NCI-H187 treated with DMSO at 0.1 percent for 48 hours (cell line): ENCODE results near the gene PRDM16.

Experiments used
- DNase-seq: peaks from one replicate; lab custom pipeline; 2025; lab: John Stamatoyannopoulos, UW

PRDM16 gene

GRCh38 chr1:3141129-3141528 is 72.1 kb downstream of the PRDM16 start:
- DNase-seq = no peak

DNA sequence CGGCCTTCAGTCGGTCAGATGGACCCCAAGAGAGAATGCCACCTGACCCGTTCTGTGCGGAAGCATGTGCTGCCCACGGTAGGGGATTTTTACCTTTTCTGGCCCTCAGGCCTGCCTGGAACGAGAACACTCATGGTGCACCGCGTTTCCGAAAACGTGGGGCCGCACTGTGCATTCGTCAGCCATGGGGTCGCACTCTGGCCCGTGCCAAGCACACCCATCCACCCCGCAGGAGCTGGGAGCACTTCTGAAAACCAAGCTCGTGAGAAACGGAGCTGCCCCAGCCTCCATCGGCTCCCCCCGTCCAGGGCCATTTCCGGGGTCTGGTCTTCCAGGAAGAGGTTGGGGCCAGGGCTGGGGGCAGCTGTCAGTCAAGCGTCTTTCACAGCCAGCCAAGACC is 72.8 kb downstream of the PRDM16 start:
- DNase-seq = no peak

DNA sequence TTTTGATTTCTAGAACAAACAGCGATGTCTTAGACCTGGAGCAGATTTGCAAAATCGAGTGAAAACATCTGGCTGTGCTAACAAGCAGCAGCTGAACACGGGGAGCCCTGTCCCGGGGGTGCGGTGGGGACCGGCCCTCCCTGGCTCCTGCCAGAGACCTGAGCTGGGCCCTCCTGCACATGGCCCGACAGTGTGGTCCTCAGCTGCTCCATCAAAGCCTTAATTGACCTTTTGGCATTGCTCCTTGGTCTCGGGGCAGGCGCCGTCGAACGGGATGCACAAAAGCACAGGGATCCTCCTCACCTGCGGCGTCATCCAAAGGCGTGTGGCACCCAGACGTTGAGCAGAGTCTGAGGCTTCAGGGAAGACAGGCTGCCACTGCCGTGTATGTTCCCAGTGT is 73.2 kb downstream of the PRDM16 start:
- no peak for DNase-seq

DNA sequence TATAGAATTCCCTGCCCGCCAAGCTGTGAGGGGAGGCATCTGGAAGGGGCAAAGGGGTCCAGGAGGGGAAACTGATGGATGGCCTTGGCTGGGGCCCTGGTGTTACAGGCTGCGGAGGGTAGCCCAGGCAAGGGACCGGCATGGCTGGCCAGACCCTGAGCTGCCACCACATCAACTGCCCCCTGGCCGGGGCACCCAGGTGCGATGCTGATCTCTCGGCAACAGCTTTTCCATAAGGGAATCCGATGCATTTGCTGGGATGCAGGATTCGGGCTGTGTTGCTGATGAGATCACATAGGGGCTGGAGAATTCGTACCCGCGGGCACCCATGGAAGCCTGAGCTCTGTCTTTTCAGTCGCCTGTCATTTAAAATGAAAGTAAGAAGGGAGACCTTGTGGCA is 73.7 kb downstream of the PRDM16 start:
- DNase-seq = no peak

DNA sequence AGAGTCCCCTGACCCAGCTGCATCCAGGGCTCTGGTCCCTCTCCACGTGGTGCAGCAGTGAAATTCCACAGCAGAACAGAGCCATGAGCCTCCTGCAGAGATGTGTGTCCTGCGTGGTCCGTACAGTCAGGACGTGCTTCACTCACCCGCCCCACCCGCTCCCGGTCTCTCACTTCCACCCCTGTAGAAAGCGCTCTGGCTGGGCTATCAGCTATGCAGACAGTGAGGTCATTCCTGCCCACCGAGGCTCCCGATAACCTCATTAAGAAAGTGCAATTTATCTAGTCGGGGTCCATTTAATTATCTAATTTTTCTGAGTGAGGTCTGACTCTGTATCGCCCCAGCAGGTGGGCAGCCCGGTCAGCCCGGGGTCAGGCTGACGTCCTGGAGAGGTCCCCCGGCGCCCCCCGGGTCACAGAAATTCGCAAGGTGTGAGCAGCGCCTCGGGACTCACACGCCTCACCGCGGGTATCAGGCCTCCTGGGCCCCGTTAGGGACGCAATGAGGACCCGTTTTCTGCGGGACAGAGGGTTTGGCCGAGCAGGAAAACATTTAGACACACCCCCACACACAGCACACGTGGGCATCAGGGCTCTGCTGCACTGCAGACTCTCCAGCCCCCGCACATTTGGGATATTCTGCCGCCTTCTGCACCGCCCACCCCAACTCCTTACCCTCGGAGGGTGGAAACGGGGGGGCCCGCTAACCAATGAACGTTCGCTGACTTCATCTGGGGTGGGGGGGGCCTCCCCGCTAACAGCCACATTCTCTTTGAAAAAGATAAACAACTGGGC is 76.7 kb downstream of the PRDM16 start:
- DNase-seq = no peak

DNA sequence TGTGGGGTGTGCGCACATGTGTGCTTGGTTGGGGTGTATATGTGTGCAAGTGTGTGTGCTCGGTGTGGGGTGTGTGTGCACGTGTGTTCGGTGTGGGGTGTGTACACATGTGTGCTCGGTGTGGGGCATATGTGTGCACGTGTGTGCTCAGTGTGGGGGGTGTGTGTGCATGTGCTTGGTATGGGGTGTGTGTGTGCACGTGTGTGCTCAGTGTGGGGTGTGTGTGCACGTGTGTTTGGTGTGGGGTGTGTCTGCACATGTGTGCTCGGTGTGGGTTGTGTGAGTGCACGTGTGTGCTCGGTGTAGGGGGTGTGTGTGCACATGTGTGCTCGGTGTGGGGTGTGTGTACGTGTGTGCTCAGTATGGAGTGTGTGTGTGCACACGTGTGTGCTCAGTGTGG is 77.5 kb downstream of the PRDM16 start:
- no peak for DNase-seq

DNA sequence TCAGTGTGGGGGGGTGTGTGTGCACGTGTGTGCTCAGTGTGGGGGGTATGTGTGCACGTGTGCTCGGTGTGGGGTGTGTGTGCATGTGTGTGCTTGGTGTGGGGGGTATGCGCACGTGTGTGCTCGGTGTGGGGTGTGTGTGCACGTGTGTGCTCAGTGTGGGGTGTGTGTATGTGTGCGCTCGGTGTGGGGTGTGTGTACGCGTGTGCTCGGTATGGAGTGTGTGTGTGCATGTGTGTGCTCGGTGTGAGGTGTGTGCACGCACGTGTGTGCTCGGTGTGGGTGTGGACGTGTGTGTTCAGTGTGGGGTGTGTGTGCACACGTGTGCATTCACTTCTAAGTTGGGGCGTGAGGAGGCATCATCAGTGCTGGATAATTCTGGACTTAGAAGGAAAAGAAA is 77.9 kb downstream of the PRDM16 start:
- no peak for DNase-seq

- DNase-seq = no peak
Measured at GRCh38 chr1:3148171-3148570, 79.2 kb downstream of the PRDM16 start.

- no peak for DNase-seq
Measured at GRCh38 chr1:3149277-3149676, 80.3 kb downstream of the PRDM16 start.

DNA sequence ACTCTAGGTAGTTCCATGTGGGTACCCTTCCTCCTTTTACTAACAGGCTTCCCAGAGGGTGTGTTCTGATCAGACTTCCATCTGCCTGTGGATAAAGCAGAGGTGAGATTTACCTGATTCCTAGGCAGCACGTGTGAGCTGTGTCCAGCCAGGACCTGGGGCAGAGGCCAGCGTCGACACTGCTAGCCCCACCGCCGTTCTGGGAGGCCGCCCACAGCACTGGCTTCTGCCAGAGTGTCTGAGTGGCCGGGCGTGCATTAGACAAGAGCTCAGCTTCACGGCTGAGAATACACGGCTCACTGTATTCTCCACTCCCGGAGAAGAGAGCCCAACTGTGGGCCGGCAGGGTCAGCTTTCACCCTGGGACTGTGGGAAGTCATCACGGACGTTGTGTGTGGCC is 82.5 kb downstream of the PRDM16 start:
- DNase-seq = no peak

- DNase-seq = no peak
Measured at GRCh38 chr1:3152143-3152542, 83.1 kb downstream of the PRDM16 start.

- DNase-seq = no peak
Measured at GRCh38 chr1:3153197-3153596, 84.2 kb downstream of the PRDM16 start.

DNA sequence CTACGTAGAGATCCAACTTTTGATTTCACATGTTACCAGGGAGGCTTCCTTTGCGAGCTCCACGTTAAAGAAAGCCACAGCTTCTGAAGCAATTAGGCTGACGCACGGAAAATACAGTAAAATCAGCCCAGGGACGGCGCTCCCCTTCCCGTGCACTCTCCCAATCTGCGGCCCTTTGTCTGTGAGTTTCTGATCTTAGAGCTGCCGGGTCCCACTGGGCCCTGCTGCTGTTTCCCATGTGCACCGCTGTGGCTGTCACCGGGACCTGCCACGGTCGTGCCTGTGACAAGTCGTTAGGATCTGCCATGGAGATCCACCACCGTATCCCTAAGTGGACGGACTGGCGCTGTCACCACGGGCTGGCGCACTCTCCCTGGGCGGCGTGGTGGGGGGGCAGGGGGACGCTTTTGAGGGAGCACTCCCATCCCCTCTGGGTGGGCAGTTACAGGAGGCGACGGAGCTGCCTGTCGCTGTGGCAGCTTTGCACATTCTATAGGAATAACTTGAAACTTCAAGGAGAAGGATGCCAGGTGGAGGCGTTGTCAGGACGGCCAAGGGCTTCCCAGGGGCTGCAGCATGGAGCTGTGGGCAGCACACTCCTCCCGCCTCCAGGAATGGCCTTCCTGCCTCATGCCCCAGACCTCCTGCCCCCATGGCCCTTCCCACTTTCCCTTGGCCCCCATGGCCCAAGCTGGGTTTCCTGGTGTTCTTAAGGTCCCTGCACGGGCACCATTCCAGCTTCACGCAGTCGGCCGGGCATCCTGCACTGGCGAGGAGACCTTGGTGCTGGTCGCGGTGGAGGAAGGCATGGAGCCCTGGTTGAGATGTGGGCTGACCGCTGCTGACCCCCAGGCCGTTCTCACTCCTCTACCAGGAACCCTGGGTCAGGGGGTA is 85.1 kb downstream of the PRDM16 start:
- no peak for DNase-seq

- no peak for DNase-seq
Measured at GRCh38 chr1:3155056-3155925, 86.3 kb downstream of the PRDM16 start.

DNA sequence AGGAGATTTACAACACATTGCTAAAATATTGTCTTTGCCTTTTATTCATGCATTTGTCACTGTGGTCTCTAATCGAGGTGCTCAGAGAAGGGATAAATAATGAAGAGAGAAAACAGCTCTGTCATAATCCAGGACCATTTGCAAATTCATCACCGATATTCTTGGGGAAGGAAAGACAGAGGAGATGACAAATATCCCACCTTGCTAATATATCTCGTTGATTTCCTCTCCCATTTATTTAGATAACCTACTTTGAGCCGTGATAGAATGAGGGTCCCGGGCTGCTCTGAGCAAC is 86.9 kb downstream of the PRDM16 start:
- DNase-seq = no peak

DNA sequence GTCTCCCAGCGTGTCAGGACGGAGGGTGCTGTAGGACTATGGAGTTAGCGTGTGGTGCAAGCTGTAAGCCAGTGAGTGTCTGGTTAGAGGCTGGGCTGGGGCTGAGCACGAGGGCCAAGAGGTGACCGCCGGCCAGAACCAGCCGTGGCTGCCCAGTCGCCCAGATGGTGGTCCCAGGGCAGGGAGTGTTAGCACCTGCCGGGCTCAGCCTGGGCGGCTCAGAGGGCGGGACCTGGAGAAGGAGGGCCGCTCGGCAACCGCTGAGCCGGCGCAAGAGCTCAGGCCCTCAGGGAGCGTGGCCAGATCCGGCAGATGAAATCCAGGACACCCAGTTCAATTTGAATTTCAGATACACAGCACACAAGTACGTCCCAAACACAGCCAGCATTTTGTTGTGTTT is 87.9 kb downstream of the PRDM16 start:
- no peak for DNase-seq

DNA sequence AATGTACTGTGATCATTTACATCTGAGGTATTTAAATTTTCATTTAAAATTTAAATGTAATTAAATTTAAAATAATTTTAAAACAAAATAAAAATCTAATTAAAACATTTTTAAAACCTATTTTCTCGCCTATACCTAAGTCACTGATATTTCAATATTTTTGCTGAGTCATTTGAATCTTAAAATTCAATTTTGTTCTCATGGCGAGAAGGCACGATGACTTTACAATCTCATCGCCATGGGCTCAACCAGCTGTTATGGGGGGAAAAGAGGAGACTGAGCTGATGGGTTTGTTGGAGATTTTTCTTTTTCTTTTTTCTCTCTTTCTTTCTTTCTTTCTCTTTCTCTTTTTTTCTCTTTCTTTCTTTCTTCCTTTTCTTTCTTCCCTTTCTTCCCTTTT is 89.3 kb downstream of the PRDM16 start:
- no peak for DNase-seq

- DNase-seq = no peak
Measured at GRCh38 chr1:3159121-3159520, 90.1 kb downstream of the PRDM16 start.

DNA sequence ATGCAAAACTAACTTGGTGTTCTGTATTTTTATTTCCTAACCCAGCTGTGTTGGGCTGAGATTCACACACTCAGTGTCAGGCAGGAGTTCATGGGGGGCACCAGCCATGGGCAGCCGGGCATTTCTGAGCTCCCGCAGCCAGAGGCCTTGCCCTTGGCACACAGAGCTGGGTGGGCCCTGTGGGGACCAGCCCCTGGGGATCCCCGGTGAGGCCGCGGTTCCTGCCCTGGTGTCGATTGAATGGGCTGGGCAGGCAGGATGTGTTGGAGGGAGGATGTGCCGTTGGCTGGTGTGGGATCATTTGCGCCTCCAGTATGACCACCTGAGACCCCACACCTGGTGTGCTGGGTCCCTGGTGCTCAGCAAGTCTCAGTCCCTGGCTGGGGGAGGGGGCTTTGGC is 91.0 kb downstream of the PRDM16 start:
- DNase-seq = no peak

DNA sequence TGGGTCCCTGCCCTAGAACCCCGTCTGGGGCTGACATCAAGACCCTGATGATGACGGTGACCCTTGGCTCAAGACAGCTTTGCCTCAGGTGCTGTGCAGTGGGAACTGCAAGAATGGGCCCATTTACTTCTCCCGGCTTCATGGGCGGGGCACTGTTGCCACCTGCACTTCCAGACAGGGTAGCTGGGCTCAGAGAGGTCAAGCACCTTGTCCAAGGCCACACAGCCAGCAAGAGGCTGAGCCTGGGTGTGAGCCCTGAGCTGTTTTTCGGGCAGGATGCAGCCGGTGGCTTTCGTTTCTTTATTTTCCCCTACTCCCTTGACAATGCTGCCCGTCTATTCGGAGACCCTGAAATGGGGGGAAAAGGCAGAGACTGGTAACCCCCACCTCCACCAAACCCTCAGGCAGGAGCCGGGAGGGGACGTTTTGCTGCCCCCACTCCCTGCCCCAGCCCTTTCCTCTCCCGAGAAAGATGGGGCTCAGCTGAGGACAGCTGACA is 91.7 kb downstream of the PRDM16 start:
- DNase-seq = no peak

DNA sequence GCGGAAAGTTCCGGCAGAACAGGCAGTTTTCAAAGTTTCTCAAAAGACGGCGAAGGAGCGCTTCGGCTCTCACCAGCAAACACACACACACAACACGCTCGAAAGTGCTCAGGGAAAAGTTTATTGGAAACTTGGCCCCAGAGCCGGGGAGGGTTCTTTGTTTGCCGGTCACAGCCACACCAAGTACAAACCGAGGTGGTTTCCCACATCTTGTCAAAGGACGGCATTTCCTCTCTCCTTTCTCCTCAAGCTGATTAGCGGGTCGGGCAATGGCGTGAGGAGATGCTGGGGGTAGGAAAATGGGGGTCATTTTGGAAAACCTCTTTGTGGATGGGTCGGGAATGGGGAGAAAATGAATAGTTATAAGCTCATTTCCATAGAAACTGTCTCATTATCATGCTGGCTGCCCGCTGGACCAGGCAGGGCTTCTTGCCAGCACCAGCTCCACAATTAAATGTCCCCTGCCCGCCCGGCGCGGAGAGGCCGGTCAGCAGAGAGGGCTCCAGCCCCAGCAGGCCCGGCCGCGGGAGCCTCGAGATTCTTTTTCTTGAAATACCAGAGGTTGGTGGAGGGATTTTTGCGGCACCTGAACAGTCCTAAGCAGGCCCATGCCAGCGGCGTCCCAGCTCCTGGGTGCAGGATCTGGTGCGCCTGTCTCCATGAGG is 92.3 kb downstream of the PRDM16 start:
- DNase-seq = no peak

GRCh38 chr1:3162322-3162882 is 93.4 kb downstream of the PRDM16 start:
- DNase-seq = no peak
